ENCODE data around the gene IRS1.

GRCh38 chr2:226720948-226721347 is 78.7 kb downstream of the IRS1 start:
- TF ChIP-seq EZH2 (IDR thresholded peaks at IDR 0.05; ENCODE audit: low read length) (no peak), CTCF (optimal IDR thresholded peaks at IDR 0.05 in 1 of 3, IDR thresholded peaks at IDR 0.05 in 1 of 3, conservative IDR thresholded peaks at IDR 0.05 in 1 of 3; ENCODE audit: extremely low read depth in 1 of 3, insufficient read depth in 2 of 3, low read length in 3 of 3) (no peak)

Data from keratinocyte (primary cell).